Mucosa of stomach (tissue), 1 donor: Measurements from ENCODE around the gene GALNT13.
"Not testable (repeated sequence)": the region's sequence is repeated elsewhere in the genome, so short reads cannot be mapped to it uniquely, and the experiment has no call there.

ENCODE experiments used
- H3K27me3 ChIP-seq: one replicate; pipeline ENCODE4 v1.7.0; 2013; ENCODE audit warnings: mild to moderate bottlenecking, low read length; ENCODE audit not compliant: control insufficient read depth, insufficient read depth
- H3K36me3 ChIP-seq: one replicate; pipeline ENCODE4 v1.7.0; 2013; ENCODE audit warnings: low read length; ENCODE audit not compliant: control insufficient read depth, insufficient read depth
- H3K4me1 ChIP-seq: one replicate; pipeline ENCODE4 v1.7.0; 2013; ENCODE audit warnings: mild to moderate bottlenecking, low read length; ENCODE audit not compliant: control insufficient read depth, insufficient read depth
- H3K4me3 ChIP-seq: one replicate; pipeline ENCODE4 v1.7.0; 2013; ENCODE audit warnings: low read length
- H3K9ac ChIP-seq: one replicate; pipeline ENCODE4 v1.7.0; 2013; ENCODE audit warnings: mild to moderate bottlenecking, low read length, moderate library complexity
- H3K9me3 ChIP-seq: one replicate; pipeline ENCODE4 v1.7.0; 2013; ENCODE audit warnings: mild to moderate bottlenecking, low read length, moderate library complexity; ENCODE audit not compliant: control insufficient read depth
- donor health status: Pancreatic carcinoma.

The GALNT13 gene

DNA sequence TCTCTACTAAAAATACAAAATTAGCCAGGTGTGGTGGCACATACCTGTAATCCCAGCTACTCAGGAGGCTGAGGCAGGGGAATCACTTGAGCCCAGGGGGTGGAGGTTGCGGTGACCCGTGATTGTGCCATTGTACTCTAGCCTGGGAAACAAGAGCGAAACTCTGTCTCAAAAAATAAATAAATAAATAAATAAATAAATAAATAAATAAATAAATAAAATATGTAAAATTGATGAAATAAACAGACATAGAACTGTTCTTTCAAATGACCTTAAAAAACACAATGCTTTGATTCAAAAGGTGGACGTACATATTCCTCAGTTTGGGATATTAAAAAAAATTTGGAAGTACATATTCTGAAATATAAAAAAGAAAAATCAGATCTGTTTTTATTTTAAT, 599.8 kb downstream of the GALNT13 start:
- not testable (repeated sequence) for H3K4me3 ChIP-seq, H3K36me3 ChIP-seq, H3K9me3 ChIP-seq, H3K4me1 ChIP-seq, H3K9ac ChIP-seq, H3K27me3 ChIP-seq

DNA sequence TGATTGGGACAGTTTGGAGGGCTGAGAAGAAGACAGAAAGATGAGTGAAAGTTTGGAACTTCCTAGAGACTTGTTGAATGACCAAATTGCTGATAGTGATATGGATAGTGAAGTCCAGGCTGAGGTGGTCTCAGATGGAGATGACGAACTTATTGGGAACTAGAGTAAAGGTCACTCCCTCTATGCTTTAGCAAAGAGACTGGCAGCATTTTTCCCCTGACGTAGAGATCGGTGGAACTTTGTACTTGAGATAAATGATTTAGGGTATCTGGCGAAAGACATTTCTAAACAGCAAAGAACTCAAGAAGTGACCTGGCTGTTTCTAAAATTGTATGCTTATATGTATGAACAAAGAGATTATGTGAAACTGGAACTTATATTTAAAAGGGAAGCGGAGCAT, 605.6 kb downstream of the GALNT13 start:
- Histone ChIP-seq H3K27me3 (no peaks in the 10 kb centered on the region), H3K36me3 (no peaks in the 10 kb centered on the region), H3K9ac (no peak overlapping the region), H3K9me3 (no peaks in the 10 kb centered on the region), H3K4me3 (no peak overlapping the region), H3K4me1 (no peaks in the 10 kb centered on the region)

- no peaks in the 10 kb centered on the region for H3K36me3 ChIP-seq
These were observed 608.8 kb downstream of the GALNT13 start for GRCh38 chr2:154480521-154480920.

GRCh38 chr2:154481336-154481735, 609.6 kb downstream of the GALNT13 start:
- H3K9me3 ChIP-seq, result no peaks in the 10 kb centered on the region
- no peak overlapping the region for H3K4me3 ChIP-seq
- H3K27me3 ChIP-seq, result no peaks in the 10 kb centered on the region
- no peak overlapping the region for H3K9ac ChIP-seq
- H3K36me3 ChIP-seq, result no peaks in the 10 kb centered on the region
- no peaks in the 10 kb centered on the region for H3K4me1 ChIP-seq

More at GRCh38 chr2:154480521-154480920, 608.8 kb downstream of the GALNT13 start:
- no peaks in the 10 kb centered on the region for H3K9me3 ChIP-seq
- H3K9ac ChIP-seq, result no peak overlapping the region
- no peaks in the 10 kb centered on the region for H3K4me1 ChIP-seq
- no peak overlapping the region for H3K4me3 ChIP-seq
- no peaks in the 10 kb centered on the region for H3K27me3 ChIP-seq

DNA sequence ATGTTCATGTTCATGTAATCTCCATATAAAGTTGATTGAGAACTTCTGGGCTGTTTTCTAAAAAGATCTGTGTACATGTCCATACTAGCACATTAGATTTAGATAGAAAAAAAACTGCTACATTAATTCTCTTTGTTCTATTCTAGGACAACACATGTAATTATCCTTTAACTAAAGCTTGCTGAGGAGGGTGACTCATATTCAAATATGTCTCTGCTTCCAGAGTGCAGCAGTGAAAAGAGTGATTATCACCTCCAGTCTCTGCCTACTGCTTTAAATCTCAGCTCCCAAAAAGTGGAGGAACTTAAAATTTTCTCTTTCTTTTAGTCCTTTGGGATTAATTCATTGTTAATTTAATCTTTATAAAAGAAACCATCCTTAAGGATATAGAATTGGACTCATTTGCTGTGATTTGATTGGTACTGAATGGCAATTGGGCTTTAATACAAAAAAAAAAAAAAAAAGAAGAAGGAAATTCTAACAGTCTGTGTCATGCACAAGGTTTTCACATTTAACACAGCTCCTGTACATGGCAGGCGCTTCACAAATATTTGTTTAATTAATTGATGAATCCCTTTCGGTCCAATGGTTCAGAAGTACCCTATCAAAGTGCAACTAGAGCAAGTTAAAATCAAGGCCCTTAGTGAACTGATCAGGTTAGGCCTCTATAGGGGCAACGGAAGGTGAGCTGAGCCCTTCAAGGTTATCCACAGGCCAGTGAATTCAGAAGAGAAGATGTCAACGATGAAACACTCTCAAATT, 612.8 kb downstream of the GALNT13 start:
- Histone ChIP-seq H3K9me3 (no peaks in the 10 kb centered on the region), H3K4me1 (no peaks in the 10 kb centered on the region), H3K27me3 (no peaks in the 10 kb centered on the region), H3K36me3 (no peaks in the 10 kb centered on the region), H3K4me3 (no peak overlapping the region), H3K9ac (no peak overlapping the region)

DNA sequence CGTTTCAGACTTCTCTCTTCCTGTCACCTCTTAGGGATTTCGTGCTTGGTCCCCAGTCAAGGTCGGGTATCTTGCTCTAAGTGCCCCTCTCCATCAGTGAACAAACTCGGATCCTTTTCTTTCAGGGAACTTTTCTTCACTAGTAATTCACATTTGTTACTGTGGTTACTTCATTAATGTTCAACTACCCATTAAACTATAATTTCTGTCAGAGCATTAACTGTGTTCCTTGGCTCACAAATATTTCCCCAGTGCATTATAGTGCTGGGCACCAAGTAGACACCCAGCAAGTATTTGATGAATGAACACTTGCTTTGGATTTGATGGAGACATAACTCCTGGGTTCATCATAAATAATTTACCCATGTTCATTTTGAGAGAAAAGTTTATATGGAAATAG, 617.1 kb downstream of the GALNT13 start:
- no peaks in the 10 kb centered on the region for H3K36me3 ChIP-seq
- no peaks in the 10 kb centered on the region for H3K9me3 ChIP-seq
- H3K4me1 ChIP-seq, result no peaks in the 10 kb centered on the region
- H3K4me3 ChIP-seq, result no peak overlapping the region
- no peaks in the 10 kb centered on the region for H3K27me3 ChIP-seq
- H3K9ac ChIP-seq, result no peak overlapping the region

GRCh38 chr2:154489266-154489858, 617.6 kb downstream of the GALNT13 start:
- H3K4me3 ChIP-seq, result no peak overlapping the region
- no peak overlapping the region for H3K9ac ChIP-seq
- no peaks in the 10 kb centered on the region for H3K36me3 ChIP-seq
- no peaks in the 10 kb centered on the region for H3K27me3 ChIP-seq
- H3K9me3 ChIP-seq, result no peaks in the 10 kb centered on the region
- H3K4me1 ChIP-seq, result no peaks in the 10 kb centered on the region

DNA sequence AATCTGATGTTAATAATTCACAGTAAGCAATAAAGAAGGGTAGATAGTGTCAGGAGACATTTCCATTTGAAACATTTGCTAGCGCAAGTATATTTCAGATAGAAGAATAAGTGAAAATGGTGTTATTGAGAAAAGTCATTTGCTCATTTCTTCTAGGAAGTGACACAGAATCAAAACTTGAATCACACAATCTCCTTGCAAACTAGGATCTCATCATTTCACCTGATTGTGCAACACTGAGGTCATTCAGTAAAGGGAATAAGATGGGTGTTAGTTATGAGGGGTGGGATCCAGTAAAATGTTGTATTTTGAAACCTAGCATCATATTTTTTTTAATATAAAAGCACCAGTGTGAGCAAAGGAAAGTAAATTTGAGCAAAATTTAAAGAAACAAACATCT, 618.8 kb downstream of the GALNT13 start:
- H3K36me3 ChIP-seq, result no peaks in the 10 kb centered on the region
- no peaks in the 10 kb centered on the region for H3K4me1 ChIP-seq
- H3K27me3 ChIP-seq, result no peaks in the 10 kb centered on the region
- no peak overlapping the region for H3K9ac ChIP-seq
- no peak overlapping the region for H3K4me3 ChIP-seq
- no peaks in the 10 kb centered on the region for H3K9me3 ChIP-seq

DNA sequence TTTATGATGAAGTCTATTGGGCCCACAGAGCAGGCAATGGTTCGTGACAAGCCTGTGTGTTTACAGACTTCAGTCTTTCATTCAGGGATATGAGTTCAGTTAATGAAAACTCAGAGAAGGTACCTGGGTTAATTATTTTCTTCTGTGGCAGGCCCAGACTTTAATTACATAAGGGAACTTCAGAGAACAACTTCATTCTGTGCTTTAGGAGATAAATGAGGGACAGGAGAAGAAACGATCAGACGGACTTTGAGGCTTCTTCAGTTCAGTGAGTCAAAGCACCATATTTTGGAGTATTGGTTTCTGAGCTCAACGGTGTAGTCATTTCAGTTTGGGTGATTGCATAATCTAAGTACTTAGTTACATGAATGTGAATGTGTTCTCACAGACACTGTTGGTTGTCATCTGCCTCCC, 623.7 kb downstream of the GALNT13 start:
- Histone ChIP-seq H3K36me3 (no peaks in the 10 kb centered on the region), H3K9ac (no peak overlapping the region), H3K27me3 (no peaks in the 10 kb centered on the region), H3K4me3 (no peak overlapping the region), H3K4me1 (no peaks in the 10 kb centered on the region), H3K9me3 (no peaks in the 10 kb centered on the region)

- no peak overlapping the region for H3K9ac ChIP-seq
- no peaks in the 10 kb centered on the region for H3K36me3 ChIP-seq
- H3K4me3 ChIP-seq, result no peak overlapping the region
- H3K9me3 ChIP-seq, result no peaks in the 10 kb centered on the region
- H3K27me3 ChIP-seq, result no peaks in the 10 kb centered on the region
- H3K4me1 ChIP-seq, result no peaks in the 10 kb centered on the region
These were observed 625.3 kb downstream of the GALNT13 start for GRCh38 chr2:154497019-154497418.
